ENCODE data around the gene RAB3GAP1.

The RAB3GAP1 gene

DNA sequence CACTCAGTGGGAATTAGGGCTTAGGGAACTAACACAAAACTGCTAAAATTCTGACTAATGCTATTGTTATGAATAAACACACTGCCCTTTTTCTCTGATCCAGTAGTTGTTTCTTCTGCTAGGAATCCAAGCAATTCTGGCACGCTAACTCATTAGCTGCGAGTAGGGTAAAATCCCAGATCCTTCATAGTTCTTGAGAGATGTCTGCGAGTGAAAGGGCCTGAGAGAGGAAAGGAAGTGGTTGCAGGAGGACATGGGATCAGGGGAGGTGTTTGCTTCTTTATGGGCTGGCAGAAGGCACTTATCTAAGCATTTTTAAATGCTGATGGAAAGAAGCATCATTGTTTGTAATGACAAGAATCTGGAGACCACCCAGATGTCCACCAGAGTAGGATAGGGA is 14.3 kb upstream of the RAB3GAP1 start:
- no peak for TF ChIP-seq ZNF274 (IDR thresholded peaks at IDR 0.05; ENCODE audit: low read depth, low read length)
- no peak overlapping the region for H3K4me3 ChIP-seq (ENCODE audit: low read length)

DNA sequence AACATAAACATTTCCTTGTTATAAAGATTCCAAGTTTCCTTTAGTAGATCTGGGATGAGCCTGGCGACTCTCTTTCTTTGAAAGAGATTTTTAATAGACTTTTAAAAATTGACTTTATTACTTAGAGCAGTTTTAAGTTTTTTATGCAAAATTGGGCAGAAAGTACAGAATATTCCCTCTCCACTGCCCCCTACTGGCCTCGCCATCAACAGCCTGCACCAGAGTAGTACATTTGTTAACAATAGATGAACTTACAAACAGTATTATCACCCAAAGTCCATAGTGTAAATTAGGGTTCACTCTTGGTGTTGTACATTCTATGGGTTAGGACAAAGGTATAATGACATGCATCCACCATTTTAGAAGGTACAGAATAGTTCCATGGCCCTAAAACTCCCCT is 8.7 kb upstream of the RAB3GAP1 start:
- no peak for TF ChIP-seq ZNF274 (IDR thresholded peaks at IDR 0.05; ENCODE audit: low read depth, low read length)

GRCh38 chr2:135047300-135047699 is 4.8 kb upstream of the RAB3GAP1 start, which contains the start of gene MAP3K19:
Gene MAP3K19, minus strand, starts transcription at chr2:135047447. Its CDS starts 22,800 bp downstream, at chr2:135024647.
- no peak within 1 kb of the TSS for H3K4me3 ChIP-seq (ENCODE audit: low read length)
- TF ChIP-seq ZNF274 (IDR thresholded peaks at IDR 0.05; ENCODE audit: low read depth, low read length): no peak

More for the DNA sequence above, 8.7 kb upstream of the RAB3GAP1 start:
- no peak overlapping the region for H3K4me3 ChIP-seq (ENCODE audit: low read length)

DNA sequence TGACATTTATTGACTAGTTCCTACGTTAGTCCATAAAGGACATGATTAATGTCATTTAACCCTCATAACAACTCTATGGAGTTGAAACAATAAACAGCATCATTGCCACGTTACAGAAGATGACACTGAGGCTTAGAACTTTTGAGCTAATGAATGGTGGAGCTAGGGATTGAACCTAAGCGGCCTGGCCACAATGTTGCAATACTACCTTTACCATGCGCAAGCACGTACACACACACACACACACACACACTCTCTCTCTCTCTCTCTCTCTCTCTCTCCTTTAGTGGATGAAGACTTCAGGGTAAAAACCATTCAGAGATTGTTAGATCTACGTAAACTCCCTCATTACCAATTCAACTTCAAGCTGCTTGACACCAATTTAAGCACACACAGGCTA is 4.0 kb upstream of the RAB3GAP1 start:
- no peak overlapping the region for H3K4me3 ChIP-seq (ENCODE audit: low read length)
- no peak for TF ChIP-seq ZNF274 (IDR thresholded peaks at IDR 0.05; ENCODE audit: low read depth, low read length)

GRCh38 chr2:135050132-135050531 is 2.0 kb upstream of the RAB3GAP1 start:
- no peak for TF ChIP-seq ZNF274 (IDR thresholded peaks at IDR 0.05; ENCODE audit: low read depth, low read length)
- no peak overlapping the region for H3K4me3 ChIP-seq (ENCODE audit: low read length)

DNA sequence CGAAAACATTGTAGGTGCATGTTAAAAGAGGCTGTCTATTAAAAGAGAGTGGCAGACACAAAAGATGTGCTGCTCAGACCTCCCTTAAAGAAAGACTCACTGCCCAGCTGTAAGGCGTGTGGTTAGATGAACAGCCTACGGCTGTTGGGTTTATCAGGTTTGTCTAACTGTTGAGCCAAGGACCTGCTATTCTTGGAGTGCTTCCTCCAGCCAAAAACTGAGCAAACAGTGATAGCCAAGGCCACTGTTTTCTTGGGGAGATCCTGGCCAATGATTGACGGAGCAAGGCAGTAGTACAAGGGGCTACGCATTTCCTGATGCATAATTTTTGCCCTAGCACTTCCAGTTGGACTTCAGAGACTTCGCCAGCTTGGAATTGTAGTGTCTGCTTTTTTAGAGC is 1.4 kb upstream of the RAB3GAP1 start:
- H3K4me3 ChIP-seq (ENCODE audit: low read length): no peak overlapping the region
- no peak for TF ChIP-seq ZNF274 (IDR thresholded peaks at IDR 0.05; ENCODE audit: low read depth, low read length)

DNA sequence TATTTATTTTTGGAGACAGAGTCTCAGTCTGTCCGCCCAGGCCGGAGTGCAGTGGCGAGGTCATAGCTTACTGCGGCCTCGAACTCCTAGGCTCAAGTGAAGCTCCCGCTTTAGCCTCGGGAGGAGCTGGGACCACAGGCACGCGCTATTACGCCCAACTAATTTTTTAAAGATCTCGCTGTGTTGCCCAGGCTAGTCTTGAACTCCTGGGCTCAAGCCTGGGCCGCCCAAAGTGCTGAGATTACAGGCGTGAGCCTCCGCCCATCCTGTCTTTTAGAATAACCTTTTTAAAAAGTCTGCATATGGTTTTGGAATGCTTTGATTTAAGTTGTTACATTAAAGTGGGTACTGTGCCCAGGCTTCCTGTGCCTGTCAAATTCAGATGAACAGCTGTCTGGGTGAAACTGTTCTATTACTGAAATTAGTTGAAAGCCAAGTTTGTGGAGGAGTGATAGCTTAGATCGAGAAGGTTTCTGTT is 944 bp downstream of the RAB3GAP1 start:
- TF ChIP-seq ZNF274 (IDR thresholded peaks at IDR 0.05; ENCODE audit: low read depth, low read length): no peak
- H3K4me3 ChIP-seq (ENCODE audit: low read length): peak overlapping the region; percentile 85

- no peak for TF ChIP-seq ZNF274 (IDR thresholded peaks at IDR 0.05; ENCODE audit: low read depth, low read length)
- H3K4me3 ChIP-seq (ENCODE audit: low read length): no peak overlapping the region
Measured at GRCh38 chr2:135055182-135055786, 3.2 kb downstream of the RAB3GAP1 start.

DNA sequence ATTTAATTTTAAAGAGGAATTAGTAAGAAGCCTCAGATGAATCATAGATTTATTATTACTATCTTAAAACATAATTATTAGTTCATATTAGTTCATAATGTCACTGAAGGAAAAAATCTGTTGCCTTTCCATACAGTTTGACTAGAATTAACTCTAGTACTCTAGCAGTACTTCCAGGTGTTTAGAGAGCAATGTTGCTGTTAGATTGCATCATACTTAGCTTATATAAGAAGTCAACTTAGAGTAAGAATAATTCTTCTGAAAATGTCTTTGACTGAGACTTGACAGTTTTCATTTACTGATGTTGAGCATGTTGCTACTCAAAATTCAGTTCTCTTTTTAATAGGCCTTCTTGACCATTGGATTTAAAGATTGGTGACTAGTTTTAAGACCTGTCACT is 4.7 kb downstream of the RAB3GAP1 start:
- H3K4me3 ChIP-seq (ENCODE audit: low read length): no peak overlapping the region

GRCh38 chr2:135059577-135059976 is 7.5 kb downstream of the RAB3GAP1 start:
- TF ChIP-seq ZNF274 (IDR thresholded peaks at IDR 0.05; ENCODE audit: low read depth, low read length): no peak
- H3K4me3 ChIP-seq (ENCODE audit: low read length): no peak overlapping the region

More for the DNA sequence above, 4.7 kb downstream of the RAB3GAP1 start:
- TF ChIP-seq ZNF274 (IDR thresholded peaks at IDR 0.05; ENCODE audit: low read depth, low read length): no peak

- no peak overlapping the region for H3K4me3 ChIP-seq (ENCODE audit: low read length)
- TF ChIP-seq ZNF274 (IDR thresholded peaks at IDR 0.05; ENCODE audit: low read depth, low read length): no peak
Measured at GRCh38 chr2:135063210-135063609, 11.1 kb downstream of the RAB3GAP1 start.

DNA sequence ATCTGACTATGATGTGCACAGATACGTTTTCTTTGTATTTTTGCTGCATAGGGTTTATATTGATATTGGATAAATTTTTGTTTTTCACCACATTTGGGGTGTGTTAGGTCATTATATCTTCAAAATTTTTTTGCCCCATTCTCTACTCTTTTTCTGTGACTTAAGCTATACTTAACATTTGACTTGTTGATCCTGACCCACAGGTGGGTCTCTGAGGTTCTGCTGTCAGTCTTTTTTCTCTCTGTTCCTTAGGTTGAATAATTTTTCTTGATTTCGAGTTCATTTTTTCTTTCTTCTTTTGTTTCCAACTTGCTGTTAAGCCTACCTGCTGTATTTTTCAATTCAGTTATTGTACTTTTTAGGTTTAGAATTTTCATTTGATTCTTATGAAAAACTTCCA is 12.1 kb downstream of the RAB3GAP1 start:
- H3K4me3 ChIP-seq (ENCODE audit: low read length): no peak overlapping the region
- TF ChIP-seq ZNF274 (IDR thresholded peaks at IDR 0.05; ENCODE audit: low read depth, low read length): no peak

GRCh38 chr2:135066710-135067109 is 14.6 kb downstream of the RAB3GAP1 start:
- no peak overlapping the region for H3K4me3 ChIP-seq (ENCODE audit: low read length)
- TF ChIP-seq ZNF274 (IDR thresholded peaks at IDR 0.05; ENCODE audit: low read depth, low read length): no peak

- TF ChIP-seq ZNF274 (IDR thresholded peaks at IDR 0.05; ENCODE audit: low read depth, low read length): no peak
- no peak overlapping the region for H3K4me3 ChIP-seq (ENCODE audit: low read length)
Measured at GRCh38 chr2:135072125-135072997, 20.3 kb downstream of the RAB3GAP1 start.

GRCh38 chr2:135074216-135074615 is 22.1 kb downstream of the RAB3GAP1 start:
- no peak for TF ChIP-seq ZNF274 (IDR thresholded peaks at IDR 0.05; ENCODE audit: low read depth, low read length)

More at GRCh38 chr2:135074216-135074615, 22.1 kb downstream of the RAB3GAP1 start:
- H3K4me3 ChIP-seq (ENCODE audit: low read length): no peak overlapping the region

Measured in GM08714 (cell line).